Endothelial cell of umbilical vein (primary cell): ENCODE data around the gene EMID1. TPM values are rescaled to one million over a fixed set of nuclear protein-coding genes. Genes with fewer than 3 reads are reported as not detected.

Experiments
- BruUV-seq: library from RNA; stranded (reverse); fragments of 400-500 nt; replicated peaks from 2 replicates; lab custom pipeline; 2021; lab: Mats Ljungman, UMichigan
- CTCF ChIA-PET: fragments of 300-600, 350-600 bp; sonication (Branson Sonifier 250); formaldehyde crosslinking; loops from one replicate; lab custom pipeline; 2021; ENCODE audit warnings: antibody characterized with exemption, inconsistent platforms; lab: Charles Lee
- POLR2A ChIA-PET: fragments of 300-600, 350-600 bp; sonication (Branson Sonifier 250); formaldehyde crosslinking; loops from one replicate; lab custom pipeline; 2021; ENCODE audit warnings: antibody characterized with exemption, inconsistent platforms; lab: Charles Lee
- DNase-seq: peaks from one replicate; pipeline ENCODE4 v3.0.0-alpha.2; 2011; ENCODE audit warnings: low read depth, low spot score
- FAIRE-seq: peaks from 2 replicates; lab custom pipeline; 2011; peaks lifted over from hg19 to GRCh38; lab: Jason Lieb, UNC
- H2AFZ ChIP-seq: 2 replicates; pipeline ENCODE4 v1.6.0; 2012; ENCODE audit warnings: low read depth, low read length, control low read depth, inconsistent platforms
- H3K27ac ChIP-seq: 2 replicates; pipeline ENCODE4 v1.5.1; 2011; ENCODE audit warnings: low read depth, mild to moderate bottlenecking, control low read depth, low read length, moderate library complexity; ENCODE audit not compliant: insufficient read depth
- H3K27me3 ChIP-seq, 2 experiments: 2 replicates each; pipeline versions ENCODE4 v1.6.0 to v1.6.1; 2011; ENCODE audit warnings: low read length in 2 of 2, mixed read lengths in 1 of 2; ENCODE audit not compliant: control insufficient read depth in 2 of 2, insufficient read depth in 2 of 2
- H3K36me3 ChIP-seq, 2 experiments: 2 replicates in 1 of 2; 3 replicates in 1 of 2; pipeline ENCODE4 v1.5.1; 2011; ENCODE audit warnings: low read length in 2 of 2, mild to moderate bottlenecking in 1 of 2, moderate library complexity in 1 of 2; ENCODE audit not compliant: control insufficient read depth in 2 of 2, insufficient read depth in 2 of 2; ENCODE audit errors: extremely low read depth in 1 of 2
- H3K4me1 ChIP-seq: 3 replicates; pipeline ENCODE4 v1.5.1; 2011; ENCODE audit warnings: mild to moderate bottlenecking, low read length; ENCODE audit not compliant: control insufficient read depth, insufficient read depth; ENCODE audit errors: extremely low read depth
- H3K4me2 ChIP-seq: 2 replicates; pipeline ENCODE4 v1.6.1; 2011; ENCODE audit warnings: low read length, control low read depth, mixed read lengths; ENCODE audit not compliant: insufficient read depth
- H3K4me3 ChIP-seq, 3 experiments: fragments of 200-600 bp in 1 of 3; sonication (generic), shearing (Covaris generic) in 1 of 3; replicated peaks in 1 of 3; 2 replicates each; pipeline ENCODE4 v1.5.1; 2011 to 2016; ENCODE audit warnings: control low read depth in 3 of 3, low read length in 3 of 3, mild to moderate bottlenecking in 2 of 3, inconsistent platforms in 1 of 3, low read depth in 1 of 3, moderate library complexity in 1 of 3; ENCODE audit not compliant: insufficient read depth in 1 of 3
- H3K79me2 ChIP-seq: 2 replicates; pipeline ENCODE4 v1.6.0; 2012; ENCODE audit warnings: low read length, inconsistent platforms; ENCODE audit not compliant: control insufficient read depth, insufficient read depth
- H3K9ac ChIP-seq: replicated peaks from 2 replicates; pipeline ENCODE3; 2011; ENCODE audit warnings: low read length, control low read depth; ENCODE audit not compliant: insufficient read depth; ENCODE audit errors: extremely low read depth
- H3K9me1 ChIP-seq: replicated peaks from 3 replicates; pipeline ENCODE4 v1.6.0; 2011; ENCODE audit warnings: mild to moderate bottlenecking, low read length; ENCODE audit not compliant: control insufficient read depth, insufficient read depth; ENCODE audit errors: extremely low read depth
- H3K9me3 ChIP-seq: replicated peaks from 2 replicates; pipeline ENCODE4 v1.5.1; 2012; ENCODE audit warnings: low read length, inconsistent platforms; ENCODE audit not compliant: control insufficient read depth, insufficient read depth
- H4K20me1 ChIP-seq: replicated peaks from 2 replicates; pipeline ENCODE3; 2011; ENCODE audit warnings: mild to moderate bottlenecking, low read length; ENCODE audit not compliant: control insufficient read depth, insufficient read depth; ENCODE audit errors: extremely low read depth
- EZH2 ChIP-seq: IDR thresholded peaks from 2 replicates; pipeline ENCODE4 v1.6.1; 2012; ENCODE audit warnings: borderline replicate concordance, low read depth, mild to moderate bottlenecking, moderate library complexity, low read length, inconsistent platforms; ENCODE audit not compliant: severe bottlenecking
- FOS ChIP-seq: IDR thresholded peaks from 2 replicates; pipeline ENCODE4 v1.6.1; 2011; ENCODE audit warnings: mild to moderate bottlenecking, low read length, moderate library complexity, borderline replicate concordance; ENCODE audit not compliant: insufficient read depth
- GATA2 ChIP-seq: IDR thresholded peaks from 2 replicates; pipeline ENCODE4 v1.7.0; 2011; ENCODE audit warnings: low read depth, mild to moderate bottlenecking, moderate library complexity, mixed read lengths, low read length; ENCODE audit not compliant: insufficient read length, insufficient read depth
- JUN ChIP-seq: IDR thresholded peaks from 2 replicates; pipeline ENCODE4 v1.6.1; 2011; ENCODE audit warnings: borderline replicate concordance, low read depth; ENCODE audit not compliant: insufficient read length, insufficient read depth
- MYC ChIP-seq: IDR thresholded peaks from one replicate; pipeline ENCODE4 v1.6.1; 2011; ENCODE audit warnings: mild to moderate bottlenecking, low read depth, low read length
- POLR2A ChIP-seq: IDR thresholded peaks from 2 replicates; pipeline ENCODE4 v1.6.1; 2012; ENCODE audit warnings: low read depth, mild to moderate bottlenecking, control low read depth, low read length
- POLR2AphosphoS5 ChIP-seq: IDR thresholded peaks from 2 replicates; pipeline ENCODE4 v1.6.1; 2012; ENCODE audit warnings: low read depth, mild to moderate bottlenecking, control low read depth, low read length, moderate library complexity; ENCODE audit not compliant: insufficient read depth
- dilution Hi-C: fragments of 300-500 bp; cut with MboI; formaldehyde crosslinking; loops from one replicate; pipeline ENCODE4 v1.15.0; 2019; ENCODE audit warnings: low sequenced_read_pairs; ENCODE audit not compliant: extremely low pct_ligation_motif_present
- intact Hi-C: fragments of 100-400 bp; cut with micrococcal nuclease; formaldehyde crosslinking; loops from one replicate; pipeline ENCODE4 v1.10.0; 2022
- polyA plus RNA-seq, 4 experiments: library from polyadenylated mRNA; depleted of rRNA in 3 of 4; stranded (reverse) in 3 of 4; unstranded in 1 of 4; fragments of >200 nt; gene quantifications; 2 replicates each; pipeline versions ENCODE4 v1.2.1 to v1.2.3, GENCODE V29; 2011 to 2012; ENCODE audit warnings: missing spikeins in 1 of 4
- total RNA-seq: library from RNA; stranded (reverse); gene quantifications from 2 replicates; pipeline ENCODE4 v1.2.3, GENCODE V29; 2021
- TF ChIP-seq, protein P1 (sequence below), 2 donors: IDR thresholded peaks; 1 replicate in 1 of 2; 2 replicates in 1 of 2; pipeline ENCODE4 v1.5.1; 2011; ENCODE audit warnings: low read length in 2 of 2, mild to moderate bottlenecking in 2 of 2, moderate library complexity in 2 of 2, control low read depth in 1 of 2, inconsistent platforms in 1 of 2, low read depth in 1 of 2; ENCODE audit not compliant: insufficient read depth in 1 of 2; ENCODE audit errors: extremely low read depth in 1 of 2
- TF ChIP-seq, protein P2 (sequence below): IDR thresholded peaks from 2 replicates; pipeline ENCODE4 v1.6.1; 2011; ENCODE audit not compliant: insufficient read depth, insufficient read length

EMID1 gene
- total and polyA plus RNA-seq, 2 donors (not counting 3 experiments of a cell fraction or from before 2014, with no cell fraction given), result 0.51 to 0.75 TPM

DNA sequence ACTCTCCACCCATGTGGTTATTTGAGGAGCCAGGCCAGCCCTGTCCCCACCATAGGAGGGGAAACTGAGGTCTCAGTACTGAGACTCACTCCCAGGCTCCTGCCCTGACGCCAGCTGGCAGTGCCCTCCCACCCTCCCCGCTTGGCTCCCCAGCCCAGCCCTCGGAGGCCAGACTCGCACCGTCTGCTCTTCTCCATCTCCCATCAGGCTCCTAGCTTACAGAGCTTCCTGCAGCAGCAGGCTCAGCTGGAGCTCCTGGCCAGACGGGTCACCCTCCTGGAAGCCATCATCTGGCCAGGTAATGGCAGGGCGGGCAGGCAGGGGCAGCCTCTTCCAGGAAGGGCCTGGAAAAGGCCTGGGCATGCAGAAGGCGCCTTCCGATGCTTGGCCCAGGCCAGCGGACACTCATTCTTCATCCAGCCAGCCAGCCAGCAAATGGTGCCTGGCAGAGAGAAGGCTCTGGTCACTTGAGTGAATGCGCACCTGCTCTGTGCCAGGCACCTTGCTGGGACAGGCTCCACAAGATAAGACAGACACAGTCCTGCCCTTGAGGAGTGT, 49.4 kb downstream of the EMID1 start:
- DNase-seq, result no peak
- ChIA-PET CTCF (interaction anchor here (1.2 to 2.3 kb wide), 2 partner anchors 10 kb away, joined by 7 to 13 read pairs; no protein-coding TSS in a partner anchor), POLR2A (no interaction called here)
- no peak for FAIRE-seq
- Histone ChIP-seq H3K9me1 (no peaks in the 10 kb centered on the region), H3K4me1 (no peaks in the 10 kb centered on the region), H3K36me3 (peaks cover 0 to under 1% of the 10 kb centered on the region in 2 experiments), H3K9me3 (no peaks in the 10 kb centered on the region), H3K9ac (no peak overlapping the region), H4K20me1 (no peaks in the 10 kb centered on the region), H3K79me2 (no peaks in the 10 kb centered on the region), H3K27me3 (no peaks in the 10 kb centered on the region), H2AFZ (no peak overlapping the region), H3K4me2 (no peak overlapping the region), H3K27ac (no peak overlapping the region), H3K4me3 (no peak overlapping the region)
- no peak for TF ChIP-seq JUN
- TF ChIP-seq, protein P1, sequence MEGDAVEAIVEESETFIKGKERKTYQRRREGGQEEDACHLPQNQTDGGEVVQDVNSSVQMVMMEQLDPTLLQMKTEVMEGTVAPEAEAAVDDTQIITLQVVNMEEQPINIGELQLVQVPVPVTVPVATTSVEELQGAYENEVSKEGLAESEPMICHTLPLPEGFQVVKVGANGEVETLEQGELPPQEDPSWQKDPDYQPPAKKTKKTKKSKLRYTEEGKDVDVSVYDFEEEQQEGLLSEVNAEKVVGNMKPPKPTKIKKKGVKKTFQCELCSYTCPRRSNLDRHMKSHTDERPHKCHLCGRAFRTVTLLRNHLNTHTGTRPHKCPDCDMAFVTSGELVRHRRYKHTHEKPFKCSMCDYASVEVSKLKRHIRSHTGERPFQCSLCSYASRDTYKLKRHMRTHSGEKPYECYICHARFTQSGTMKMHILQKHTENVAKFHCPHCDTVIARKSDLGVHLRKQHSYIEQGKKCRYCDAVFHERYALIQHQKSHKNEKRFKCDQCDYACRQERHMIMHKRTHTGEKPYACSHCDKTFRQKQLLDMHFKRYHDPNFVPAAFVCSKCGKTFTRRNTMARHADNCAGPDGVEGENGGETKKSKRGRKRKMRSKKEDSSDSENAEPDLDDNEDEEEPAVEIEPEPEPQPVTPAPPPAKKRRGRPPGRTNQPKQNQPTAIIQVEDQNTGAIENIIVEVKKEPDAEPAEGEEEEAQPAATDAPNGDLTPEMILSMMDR (IDR thresholded peaks at IDR 0.05; ENCODE audit: extremely low read depth in 1 of 2, insufficient read depth in 1 of 2, low read depth in 1 of 2, low read length in 2 of 2), result no peak
- no peak for TF ChIP-seq GATA2
- TF ChIP-seq MYC, result no peak
- no peak for TF ChIP-seq POLR2A
- TF ChIP-seq, protein P2, sequence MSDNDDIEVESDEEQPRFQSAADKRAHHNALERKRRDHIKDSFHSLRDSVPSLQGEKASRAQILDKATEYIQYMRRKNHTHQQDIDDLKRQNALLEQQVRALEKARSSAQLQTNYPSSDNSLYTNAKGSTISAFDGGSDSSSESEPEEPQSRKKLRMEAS, result no peak
- no peak for TF ChIP-seq POLR2AphosphoS5
- no peak for TF ChIP-seq EZH2
- no peak for TF ChIP-seq FOS
- no TSS peak for BruUV-seq
- dilution Hi-C loops (no loop called here), intact Hi-C loops (no loop called here)
